Keratinocyte (primary cell): ENCODE data around the gene RASA3. TPM values are rescaled to one million over a fixed set of nuclear protein-coding genes. Genes with fewer than 3 reads are reported as not detected.

Experiments
- DNase-seq: peaks from one replicate; pipeline ENCODE4 v3.0.0-alpha.2; 2011; ENCODE audit warnings: low read depth, missing footprints, low spot score
- FAIRE-seq: peaks from 2 replicates; lab custom pipeline; 2011; peaks lifted over from hg19 to GRCh38; lab: Jason Lieb, UNC
- H2AFZ ChIP-seq: 2 replicates; pipeline ENCODE4 v1.6.0; 2012; ENCODE audit warnings: low read length, control low read depth, inconsistent platforms; ENCODE audit not compliant: control insufficient read depth
- H3K27ac ChIP-seq: 2 replicates; pipeline ENCODE4 v1.5.1; 2011; ENCODE audit warnings: low read length; ENCODE audit not compliant: control insufficient read depth, insufficient read depth
- H3K27me3 ChIP-seq: 3 replicates; pipeline ENCODE4 v1.6.0; 2011; ENCODE audit warnings: low read length; ENCODE audit not compliant: control insufficient read depth, insufficient read depth; ENCODE audit errors: extremely low read depth
- H3K36me3 ChIP-seq, 2 experiments: 2 replicates in 1 of 2; 3 replicates in 1 of 2; pipeline ENCODE4 v1.5.1; 2011; ENCODE audit warnings: low read length in 2 of 2, mild to moderate bottlenecking in 1 of 2; ENCODE audit not compliant: control insufficient read depth in 2 of 2, insufficient read depth in 2 of 2; ENCODE audit errors: extremely low read depth in 1 of 2
- H3K4me1 ChIP-seq: 3 replicates; pipeline ENCODE4 v1.5.1; 2011; ENCODE audit warnings: low read length; ENCODE audit not compliant: control insufficient read depth, insufficient read depth; ENCODE audit errors: extremely low read depth
- H3K4me2 ChIP-seq: 3 replicates; pipeline ENCODE4 v1.6.0; 2011; ENCODE audit warnings: low read depth, low read length; ENCODE audit not compliant: control insufficient read depth, insufficient read depth; ENCODE audit errors: extremely low read depth
- H3K4me3 ChIP-seq, 3 experiments: fragments of 200-600 bp in 1 of 3; sonication (generic) in 1 of 3; 2 replicates in 2 of 3; 3 replicates in 1 of 3; pipeline ENCODE4 v1.5.1; 2011 to 2016; ENCODE audit warnings: low read length in 3 of 3, mild to moderate bottlenecking in 3 of 3, control low read depth in 2 of 3, inconsistent platforms in 1 of 3, low read depth in 1 of 3, mixed read lengths in 1 of 3, mixed run types in 1 of 3, moderate library complexity in 1 of 3; ENCODE audit not compliant: control insufficient read depth in 2 of 3, insufficient read depth in 2 of 3; ENCODE audit errors: extremely low read depth in 1 of 3
- H3K79me2 ChIP-seq: 2 replicates; pipeline ENCODE4 v1.6.0; 2012; ENCODE audit warnings: low read length; ENCODE audit not compliant: control insufficient read depth, insufficient read depth
- H3K9ac ChIP-seq: 3 replicates; pipeline ENCODE4 v1.6.0; 2011; ENCODE audit warnings: low read length; ENCODE audit not compliant: control insufficient read depth, insufficient read depth; ENCODE audit errors: extremely low read depth
- H3K9me1 ChIP-seq: 3 replicates; pipeline ENCODE4 v1.6.0; 2011; ENCODE audit warnings: low read length; ENCODE audit not compliant: control insufficient read depth, insufficient read depth; ENCODE audit errors: extremely low read depth
- H3K9me3 ChIP-seq: 2 replicates; pipeline ENCODE4 v1.5.1; 2012; ENCODE audit warnings: low read depth, low read length; ENCODE audit not compliant: control insufficient read depth
- H4K20me1 ChIP-seq: 3 replicates; pipeline ENCODE4 v1.6.0; 2011; ENCODE audit warnings: low read length; ENCODE audit not compliant: control insufficient read depth, insufficient read depth; ENCODE audit errors: extremely low read depth
- CTCF ChIP-seq, 3 experiments: IDR thresholded peaks in 1 of 3; conservative IDR thresholded peaks in 1 of 3; optimal IDR thresholded peaks in 1 of 3; 2 replicates in 2 of 3; 3 replicates in 1 of 3; pipeline versions ENCODE3 to v1.5.1; 2011; ENCODE audit warnings: low read length in 3 of 3, mild to moderate bottlenecking in 3 of 3, moderate library complexity in 2 of 3, control low read depth in 1 of 3, inconsistent platforms in 1 of 3; ENCODE audit not compliant: insufficient read depth in 2 of 3; ENCODE audit errors: extremely low read depth in 1 of 3
- EZH2 ChIP-seq: IDR thresholded peaks from one replicate; pipeline ENCODE4 v1.6.1; 2012; ENCODE audit warnings: inconsistent platforms, mild to moderate bottlenecking, low read length, moderate library complexity
- dilution Hi-C: fragments of 300-500 bp; cut with MboI; formaldehyde crosslinking; loops from one replicate; pipeline ENCODE4 v1.7.0; 2020; ENCODE audit warnings: low sequenced_read_pairs; ENCODE audit not compliant: extremely low pct_ligation_motif_present
- polyA plus RNA-seq, 5 experiments: library from polyadenylated mRNA; depleted of rRNA in 3 of 5; stranded (reverse) in 3 of 5; stranded (forward) in 1 of 5; unstranded in 1 of 5; fragments of >200 nt; gene quantifications; 1 replicate in 1 of 5; 2 replicates in 3 of 5; 3 replicates in 1 of 5; pipeline versions ENCODE4 v1.2.1 to v1.2.3, GENCODE V29; 2011 to 2012; ENCODE audit warnings: missing spikeins in 2 of 5, low read depth in 1 of 5, low replicate concordance in 1 of 5

Gene RASA3
- polyA plus RNA-seq, 1 donor (not counting 4 experiments of a cell fraction or from before 2014, with no cell fraction given): 4.1 TPM

GRCh38 chr13:114089341-114089740 is 43.1 kb downstream of the RASA3 start:
- no peaks in the 10 kb centered on the region for H3K9me1 ChIP-seq
- H4K20me1 ChIP-seq: no peaks in the 10 kb centered on the region
- DNase-seq (no peak), FAIRE-seq (no peak)
- dilution Hi-C loops: no loop called here
- no peaks in the 10 kb centered on the region for H3K27me3 ChIP-seq
- H3K4me2 ChIP-seq: no peak overlapping the region
- H3K4me3 ChIP-seq: no peak overlapping the region
- H3K27ac ChIP-seq: no peak overlapping the region
- peak overlapping the region; percentile 3 for H2AFZ ChIP-seq
- H3K9me3 ChIP-seq: peaks cover 2% of the 10 kb centered on the region
- no peaks in the 10 kb centered on the region for H3K4me1 ChIP-seq
- H3K79me2 ChIP-seq: no peaks in the 10 kb centered on the region
- H3K9ac ChIP-seq: no peak overlapping the region
- H3K36me3 ChIP-seq: no peaks in the 10 kb centered on the region
- TF ChIP-seq EZH2 (no peak), CTCF (optimal IDR thresholded peaks at IDR 0.05 in 1 of 3, IDR thresholded peaks at IDR 0.05 in 1 of 3, conservative IDR thresholded peaks at IDR 0.05 in 1 of 3; ENCODE audit: extremely low read depth in 1 of 3, insufficient read depth in 2 of 3, low read length in 3 of 3) (no peak)

DNA sequence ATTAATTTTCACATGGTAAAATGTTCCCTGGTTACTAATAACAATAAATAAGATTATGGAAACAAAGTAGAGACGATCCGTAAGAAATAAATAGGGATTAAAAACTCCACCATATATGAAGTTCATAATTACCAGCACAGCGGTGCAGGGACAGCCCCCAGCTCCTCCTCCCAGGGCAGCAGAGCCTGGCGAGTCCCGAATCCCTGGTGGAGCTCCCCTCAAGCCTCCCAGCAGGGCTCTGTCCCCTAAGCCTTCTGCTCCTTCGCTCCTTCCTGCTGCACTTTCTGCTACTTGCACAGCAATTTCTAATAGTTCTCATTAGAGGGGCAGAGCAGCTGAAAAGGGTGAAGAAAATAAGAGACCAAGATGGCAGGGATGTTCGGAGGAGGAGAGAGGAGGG is 43.6 kb downstream of the RASA3 start:
- H3K36me3 ChIP-seq: no peaks in the 10 kb centered on the region
- DNase-seq (no peak), FAIRE-seq (no peak)
- H3K9me3 ChIP-seq: peaks cover 2% of the 10 kb centered on the region
- H3K9ac ChIP-seq: no peak overlapping the region
- no peaks in the 10 kb centered on the region for H3K4me1 ChIP-seq
- no peak overlapping the region for H2AFZ ChIP-seq
- H3K27ac ChIP-seq: no peak overlapping the region
- dilution Hi-C loops: no loop called here
- no peak overlapping the region for H3K4me3 ChIP-seq
- no peak for TF ChIP-seq EZH2
- TF ChIP-seq CTCF (optimal IDR thresholded peaks at IDR 0.05 in 1 of 3, IDR thresholded peaks at IDR 0.05 in 1 of 3, conservative IDR thresholded peaks at IDR 0.05 in 1 of 3; ENCODE audit: extremely low read depth in 1 of 3, insufficient read depth in 2 of 3, low read length in 3 of 3): no peak
- H4K20me1 ChIP-seq: no peaks in the 10 kb centered on the region
- H3K27me3 ChIP-seq: no peaks in the 10 kb centered on the region
- no peak overlapping the region for H3K4me2 ChIP-seq
- no peaks in the 10 kb centered on the region for H3K79me2 ChIP-seq
- no peaks in the 10 kb centered on the region for H3K9me1 ChIP-seq
